ENCODE results near the gene PREB.

DNA sequence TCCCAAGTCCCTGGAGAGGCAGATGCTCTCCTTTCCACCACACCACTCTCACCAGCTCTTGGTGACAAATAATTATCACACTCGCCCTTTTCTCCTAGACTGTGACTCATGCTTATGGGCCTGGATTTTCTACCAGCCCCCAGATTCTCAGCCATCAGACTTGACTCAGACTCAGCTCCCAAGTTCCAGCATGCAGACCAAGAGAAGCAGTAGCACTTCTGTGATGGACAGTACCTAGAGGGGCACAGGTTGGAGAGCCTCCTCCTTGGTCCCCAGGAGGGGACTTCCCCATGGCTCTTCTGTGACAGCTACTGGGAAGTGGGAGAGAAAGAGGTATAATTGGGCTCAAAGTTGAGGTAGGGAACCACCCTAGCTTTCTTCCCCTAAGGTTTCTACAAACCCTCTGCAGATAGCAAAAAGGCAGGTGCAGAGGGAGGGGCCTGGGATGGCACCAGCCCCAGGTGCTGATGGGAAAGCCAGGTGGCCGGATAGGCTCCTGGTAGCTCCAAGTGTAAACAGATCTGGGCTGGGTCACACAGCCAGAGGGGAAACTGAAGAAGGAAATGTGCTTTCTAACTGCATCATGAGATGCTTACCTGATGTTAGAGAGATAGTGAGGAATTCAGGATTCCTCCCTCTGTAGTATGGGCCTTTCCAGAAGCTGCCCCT is 18.5 kb upstream of the PREB start:
- TF ChIP-seq, protein P1, sequence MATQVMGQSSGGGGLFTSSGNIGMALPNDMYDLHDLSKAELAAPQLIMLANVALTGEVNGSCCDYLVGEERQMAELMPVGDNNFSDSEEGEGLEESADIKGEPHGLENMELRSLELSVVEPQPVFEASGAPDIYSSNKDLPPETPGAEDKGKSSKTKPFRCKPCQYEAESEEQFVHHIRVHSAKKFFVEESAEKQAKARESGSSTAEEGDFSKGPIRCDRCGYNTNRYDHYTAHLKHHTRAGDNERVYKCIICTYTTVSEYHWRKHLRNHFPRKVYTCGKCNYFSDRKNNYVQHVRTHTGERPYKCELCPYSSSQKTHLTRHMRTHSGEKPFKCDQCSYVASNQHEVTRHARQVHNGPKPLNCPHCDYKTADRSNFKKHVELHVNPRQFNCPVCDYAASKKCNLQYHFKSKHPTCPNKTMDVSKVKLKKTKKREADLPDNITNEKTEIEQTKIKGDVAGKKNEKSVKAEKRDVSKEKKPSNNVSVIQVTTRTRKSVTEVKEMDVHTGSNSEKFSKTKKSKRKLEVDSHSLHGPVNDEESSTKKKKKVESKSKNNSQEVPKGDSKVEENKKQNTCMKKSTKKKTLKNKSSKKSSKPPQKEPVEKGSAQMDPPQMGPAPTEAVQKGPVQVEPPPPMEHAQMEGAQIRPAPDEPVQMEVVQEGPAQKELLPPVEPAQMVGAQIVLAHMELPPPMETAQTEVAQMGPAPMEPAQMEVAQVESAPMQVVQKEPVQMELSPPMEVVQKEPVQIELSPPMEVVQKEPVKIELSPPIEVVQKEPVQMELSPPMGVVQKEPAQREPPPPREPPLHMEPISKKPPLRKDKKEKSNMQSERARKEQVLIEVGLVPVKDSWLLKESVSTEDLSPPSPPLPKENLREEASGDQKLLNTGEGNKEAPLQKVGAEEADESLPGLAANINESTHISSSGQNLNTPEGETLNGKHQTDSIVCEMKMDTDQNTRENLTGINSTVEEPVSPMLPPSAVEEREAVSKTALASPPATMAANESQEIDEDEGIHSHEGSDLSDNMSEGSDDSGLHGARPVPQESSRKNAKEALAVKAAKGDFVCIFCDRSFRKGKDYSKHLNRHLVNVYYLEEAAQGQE (IDR thresholded peaks at IDR 0.05; ENCODE audit: low read depth), result no peak
- TF ChIP-seq TEAD4 (IDR thresholded peaks at IDR 0.05), result no peak
- TF ChIP-seq CREB1 (IDR thresholded peaks at IDR 0.05; ENCODE audit: low read depth), result no peak
- TF ChIP-seq RAD21 (IDR thresholded peaks at IDR 0.05; ENCODE audit: low read depth), result no peak
- no peak for TF ChIP-seq EGR1 (IDR thresholded peaks at IDR 0.05)
- TF ChIP-seq, protein P2, sequence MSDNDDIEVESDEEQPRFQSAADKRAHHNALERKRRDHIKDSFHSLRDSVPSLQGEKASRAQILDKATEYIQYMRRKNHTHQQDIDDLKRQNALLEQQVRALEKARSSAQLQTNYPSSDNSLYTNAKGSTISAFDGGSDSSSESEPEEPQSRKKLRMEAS (IDR thresholded peaks at IDR 0.05), result no peak
- no peak for TF ChIP-seq YY1 (IDR thresholded peaks at IDR 0.05; ENCODE audit: low read depth)

All from Ishikawa (cell line).